ENCODE results near the gene ASCL5. TPM values are rescaled to one million over a fixed set of nuclear protein-coding genes. Genes with fewer than 3 reads are reported as not detected.

Gene ASCL5
- polyA plus RNA-seq, 1 donor (not counting 4 experiments of a cell fraction or from before 2014, with no cell fraction given) = not detected

DNA sequence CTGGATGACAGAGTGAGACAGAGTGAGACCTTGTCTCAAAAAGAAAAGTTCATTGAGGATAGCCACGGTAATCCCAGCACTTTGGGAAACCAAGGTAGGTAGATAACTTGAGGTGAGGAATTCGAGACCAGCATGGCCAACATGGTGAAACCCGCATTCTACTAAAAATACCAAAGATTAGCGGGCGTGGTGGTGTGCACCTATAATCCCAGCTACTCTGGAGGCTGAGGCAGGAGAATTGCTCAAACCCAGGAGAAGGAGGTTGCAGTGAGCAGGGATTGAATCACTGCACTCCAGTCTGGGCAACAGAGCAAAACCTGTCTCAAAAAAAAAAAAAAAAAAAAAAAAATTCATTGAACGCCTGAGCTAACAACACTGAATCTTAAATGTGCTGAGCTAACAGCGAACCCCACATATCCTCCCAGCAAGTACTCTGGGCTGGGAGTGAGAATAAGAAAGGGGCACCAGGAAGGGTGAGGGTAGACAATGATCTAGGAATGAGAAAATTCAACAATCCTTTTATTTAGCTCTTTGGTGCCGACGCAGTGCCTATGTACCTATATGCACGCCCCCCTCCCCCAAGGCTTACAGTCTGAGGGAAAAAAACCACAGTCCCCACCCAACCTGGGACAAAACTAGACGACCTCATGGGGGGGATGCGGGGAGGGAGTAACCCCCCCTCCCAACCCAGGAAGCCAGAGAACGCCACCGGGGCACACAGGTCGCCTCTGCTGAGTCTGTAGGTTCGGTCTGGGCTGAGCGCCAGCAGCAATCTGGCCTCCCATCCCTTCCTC is 13.3 kb downstream of the ASCL5 start:
- DNase-seq (ENCODE audit: low read depth, low spot score) = no peak
- TF ChIP-seq, protein P1, sequence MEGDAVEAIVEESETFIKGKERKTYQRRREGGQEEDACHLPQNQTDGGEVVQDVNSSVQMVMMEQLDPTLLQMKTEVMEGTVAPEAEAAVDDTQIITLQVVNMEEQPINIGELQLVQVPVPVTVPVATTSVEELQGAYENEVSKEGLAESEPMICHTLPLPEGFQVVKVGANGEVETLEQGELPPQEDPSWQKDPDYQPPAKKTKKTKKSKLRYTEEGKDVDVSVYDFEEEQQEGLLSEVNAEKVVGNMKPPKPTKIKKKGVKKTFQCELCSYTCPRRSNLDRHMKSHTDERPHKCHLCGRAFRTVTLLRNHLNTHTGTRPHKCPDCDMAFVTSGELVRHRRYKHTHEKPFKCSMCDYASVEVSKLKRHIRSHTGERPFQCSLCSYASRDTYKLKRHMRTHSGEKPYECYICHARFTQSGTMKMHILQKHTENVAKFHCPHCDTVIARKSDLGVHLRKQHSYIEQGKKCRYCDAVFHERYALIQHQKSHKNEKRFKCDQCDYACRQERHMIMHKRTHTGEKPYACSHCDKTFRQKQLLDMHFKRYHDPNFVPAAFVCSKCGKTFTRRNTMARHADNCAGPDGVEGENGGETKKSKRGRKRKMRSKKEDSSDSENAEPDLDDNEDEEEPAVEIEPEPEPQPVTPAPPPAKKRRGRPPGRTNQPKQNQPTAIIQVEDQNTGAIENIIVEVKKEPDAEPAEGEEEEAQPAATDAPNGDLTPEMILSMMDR (optimal IDR thresholded peaks at IDR 0.05 in 1 of 3, IDR thresholded peaks at IDR 0.05 in 1 of 3, conservative IDR thresholded peaks at IDR 0.05 in 1 of 3; ENCODE audit: extremely low read depth in 1 of 3, insufficient read depth in 2 of 3, low read length in 3 of 3) = no peak
- TF ChIP-seq EZH2 (IDR thresholded peaks at IDR 0.05; ENCODE audit: low read length) = no peak
- H2AFZ ChIP-seq (ENCODE audit: control insufficient read depth, low read length) = peak overlapping the region; percentile 67
- no peak overlapping the region for H3K4me3 ChIP-seq (ENCODE audit: control insufficient read depth in 2 of 3, extremely low read depth in 1 of 3, insufficient read depth in 2 of 3, low read depth in 1 of 3, low read length in 3 of 3)
- no peaks in the 10 kb centered on the region for H3K9me1 ChIP-seq (ENCODE audit: control insufficient read depth, extremely low read depth, insufficient read depth, low read length)
- no peak overlapping the region for H3K9ac ChIP-seq (ENCODE audit: control insufficient read depth, extremely low read depth, insufficient read depth, low read length)
- H3K36me3 ChIP-seq (ENCODE audit: control insufficient read depth in 2 of 2, extremely low read depth in 1 of 2, insufficient read depth in 2 of 2, low read length in 2 of 2) = no peaks in the 10 kb centered on the region
- no peaks in the 10 kb centered on the region for H3K4me1 ChIP-seq (ENCODE audit: control insufficient read depth, extremely low read depth, insufficient read depth, low read length)
- no peak for FAIRE-seq
- H3K27ac ChIP-seq (ENCODE audit: control insufficient read depth, insufficient read depth, low read length) = no peak overlapping the region
- H3K9me3 ChIP-seq (ENCODE audit: control insufficient read depth, low read depth, low read length) = no peaks in the 10 kb centered on the region
- peak overlapping the region; percentile 86 for H3K4me2 ChIP-seq (ENCODE audit: control insufficient read depth, extremely low read depth, insufficient read depth, low read depth, low read length)
- no peaks in the 10 kb centered on the region for H3K79me2 ChIP-seq (ENCODE audit: control insufficient read depth, insufficient read depth, low read length)
- peaks cover 23% of the 10 kb centered on the region for H3K27me3 ChIP-seq (ENCODE audit: control insufficient read depth, extremely low read depth, insufficient read depth, low read length)
- dilution Hi-C loops (cut with MboI; ENCODE audit: extremely low pct_ligation_motif_present, low sequenced_read_pairs) = no loop called here
- no peaks in the 10 kb centered on the region for H4K20me1 ChIP-seq (ENCODE audit: control insufficient read depth, extremely low read depth, insufficient read depth, low read length)

DNA sequence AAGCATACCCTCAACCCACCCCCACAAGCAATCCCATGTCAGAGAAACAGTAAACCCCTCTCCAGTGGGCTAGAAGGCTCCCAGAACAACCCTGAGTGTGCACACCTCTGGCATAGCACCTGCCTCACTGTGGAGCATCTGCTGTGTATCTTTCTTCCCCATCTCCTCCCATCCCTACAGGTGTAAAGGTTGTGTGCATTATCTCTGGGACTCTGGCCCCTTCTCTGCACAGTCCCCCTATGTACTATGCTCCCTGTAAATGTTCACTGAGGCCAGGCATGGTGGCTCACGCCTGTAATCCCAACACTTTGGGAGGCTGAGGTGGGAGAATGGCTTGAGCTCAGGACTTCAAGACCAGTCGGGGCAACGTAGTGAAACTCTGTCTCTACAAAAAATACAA is 14.1 kb downstream of the ASCL5 start:
- TF ChIP-seq EZH2 (IDR thresholded peaks at IDR 0.05; ENCODE audit: low read length) = no peak
- TF ChIP-seq, protein P1 (optimal IDR thresholded peaks at IDR 0.05 in 1 of 3, IDR thresholded peaks at IDR 0.05 in 1 of 3, conservative IDR thresholded peaks at IDR 0.05 in 1 of 3; ENCODE audit: extremely low read depth in 1 of 3, insufficient read depth in 2 of 3, low read length in 3 of 3) = no peak
- Histone ChIP-seq H3K4me2 (ENCODE audit: control insufficient read depth, extremely low read depth, insufficient read depth, low read depth, low read length) (no peak overlapping the region), H4K20me1 (ENCODE audit: control insufficient read depth, extremely low read depth, insufficient read depth, low read length) (no peaks in the 10 kb centered on the region), H3K79me2 (ENCODE audit: control insufficient read depth, insufficient read depth, low read length) (no peaks in the 10 kb centered on the region), H3K9me3 (ENCODE audit: control insufficient read depth, low read depth, low read length) (no peaks in the 10 kb centered on the region), H3K27ac (ENCODE audit: control insufficient read depth, insufficient read depth, low read length) (no peak overlapping the region), H3K9ac (ENCODE audit: control insufficient read depth, extremely low read depth, insufficient read depth, low read length) (no peak overlapping the region), H3K4me1 (ENCODE audit: control insufficient read depth, extremely low read depth, insufficient read depth, low read length) (no peaks in the 10 kb centered on the region), H3K9me1 (ENCODE audit: control insufficient read depth, extremely low read depth, insufficient read depth, low read length) (no peaks in the 10 kb centered on the region), H2AFZ (ENCODE audit: control insufficient read depth, low read length) (no peak overlapping the region), H3K4me3 (ENCODE audit: control insufficient read depth in 2 of 3, extremely low read depth in 1 of 3, insufficient read depth in 2 of 3, low read depth in 1 of 3, low read length in 3 of 3) (no peak overlapping the region), H3K36me3 (ENCODE audit: control insufficient read depth in 2 of 2, extremely low read depth in 1 of 2, insufficient read depth in 2 of 2, low read length in 2 of 2) (no peaks in the 10 kb centered on the region), H3K27me3 (ENCODE audit: control insufficient read depth, extremely low read depth, insufficient read depth, low read length) (peaks cover 23% of the 10 kb centered on the region)
- DNase-seq (ENCODE audit: low read depth, low spot score) (no peak), FAIRE-seq (no peak)
- dilution Hi-C loops (cut with MboI; ENCODE audit: extremely low pct_ligation_motif_present, low sequenced_read_pairs) = no loop called here
